ENCODE measurements around the gene MTMR12. TPM values are rescaled to one million over a fixed set of nuclear protein-coding genes. Genes with fewer than 3 reads are reported as not detected.
A peak's percentile ranks its signal among the peaks of the same experiment; 100 is the strongest.

MTMR12 gene
- total and polyA plus RNA-seq, 11 donors = 3.4 to 28.7 (median 19.4) TPM

- 47 to 58% (median 50%) methylated on average over 8 of the region's 8 CpGs for WGBS, 4 donors
- TF ChIP-seq POLR2A (IDR thresholded peaks at IDR 0.05) (no peak), CTCF (IDR thresholded peaks at IDR 0.05) (no peak)
- peak; percentile 43 to 59 (median 51) for ATAC-seq
- Histone ChIP-seq H3K9me3 (no peaks in the 10 kb centered on the region), H3K27ac (peak overlapping the region in 7 of 12 donors; percentile 6 to 72 (median 25)), H3K4me3 (no peak overlapping the region), H3K36me3 (peaks cover 0 to 75% (median 49%) of the 10 kb centered on the region in 9 donors), H3K4me1 (peaks cover 0 to 38% (median 22%) of the 10 kb centered on the region in 12 donors), H3K27me3 (no peaks in the 10 kb centered on the region)
- intact Hi-C loops (cut with DNase I) = loop anchor here (1.0 to 10.0 kb wide), 12 partner anchors 57 to 380 kb away; partner anchors contain the start of genes GOLPH3 (in 2 of the 10), MTMR12 (in 2 of the 10) and SUB1 (in 1 of the 10)
- peak in 1 of 5 donors; percentile 35 for DNase-seq
These were observed 80.8 kb downstream of the MTMR12 start for GRCh38 chr5:32231929-32232328.

DNA sequence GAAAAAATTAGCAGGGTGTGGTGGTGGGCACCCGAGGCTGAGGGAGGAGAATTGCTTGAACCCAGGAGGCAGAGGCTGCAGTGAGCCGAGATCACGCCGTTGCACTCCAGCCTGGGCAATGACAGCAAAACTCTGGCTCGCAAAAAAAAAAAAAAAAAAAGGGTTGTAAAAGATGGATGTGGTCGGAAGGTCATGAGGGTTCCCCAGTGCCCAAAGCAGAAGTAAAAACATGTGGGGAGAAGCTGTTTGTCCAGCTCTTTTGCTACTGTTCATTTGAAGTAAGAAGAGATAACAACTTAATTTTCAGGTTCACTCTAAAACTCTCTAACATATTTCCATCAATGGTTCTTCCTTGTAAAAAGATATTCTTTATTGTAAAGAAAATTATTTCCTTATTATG, 81.5 kb downstream of the MTMR12 start:
- TF ChIP-seq CTCF (IDR thresholded peaks at IDR 0.05) = no peak
- TF ChIP-seq POLR2A (IDR thresholded peaks at IDR 0.05) = no peak
- 78 to 87% (median 86%) methylated on average over 6 of the region's 6 CpGs for WGBS, 4 donors
- DNase-seq (no peak), ATAC-seq (no peak)
- intact Hi-C loops (cut with DNase I) = loop anchor here in 7 of 10 donors (5.0 to 10.0 kb wide), 7 partner anchors 59 to 381 kb away; partner anchors contain the start of genes MTMR12 (in 2 of the 7), GOLPH3 (in 1 of the 7) and SUB1 (in 1 of the 7)
- H3K27ac ChIP-seq = peak overlapping the region in 2 of 12 donors; percentile 34 to 72
- H3K36me3 ChIP-seq = peaks cover 0 to 74% (median 44%) of the 10 kb centered on the region in 9 donors
- no peaks in the 10 kb centered on the region for H3K9me3 ChIP-seq
- H3K4me3 ChIP-seq = no peak overlapping the region
- peaks cover 0 to 38% (median 22%) of the 10 kb centered on the region in 12 donors for H3K4me1 ChIP-seq
- no peaks in the 10 kb centered on the region for H3K27me3 ChIP-seq

DNA sequence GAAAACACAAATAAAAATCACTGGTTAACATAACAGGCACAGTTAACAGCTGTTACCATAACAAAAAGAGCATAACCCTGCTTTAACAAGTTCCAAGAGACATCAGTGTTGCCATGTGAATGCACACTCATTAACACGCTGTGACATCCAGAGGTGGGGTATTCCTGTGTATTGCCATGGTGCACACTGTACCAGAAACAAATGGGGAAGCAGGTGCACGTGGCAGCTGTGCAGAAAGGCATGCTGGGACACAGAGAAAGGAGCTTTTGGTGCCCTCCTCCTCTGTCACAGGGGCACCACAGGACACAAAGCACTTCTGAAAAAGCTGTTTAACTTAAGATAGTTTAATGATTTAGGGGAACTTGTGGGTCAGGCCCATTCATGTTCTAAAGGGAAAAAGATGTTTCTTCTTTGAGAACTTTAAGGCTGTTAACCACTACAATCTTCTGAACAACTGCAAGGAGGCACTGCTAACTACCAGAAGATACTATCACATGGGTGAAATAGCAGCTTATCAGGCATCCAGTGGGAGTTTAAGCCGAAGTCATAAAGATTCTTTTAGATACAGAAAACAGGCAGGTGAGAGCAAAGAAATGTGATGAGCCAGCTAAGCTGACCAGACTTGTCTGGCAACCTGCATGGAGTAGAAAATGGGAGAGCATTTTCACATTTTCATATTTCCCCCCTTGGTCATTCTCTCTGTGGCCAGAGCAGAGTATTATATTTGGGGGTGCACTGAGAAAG, 82.2 kb downstream of the MTMR12 start:
- peaks cover 0 to 67% (median 37%) of the 10 kb centered on the region in 9 donors for H3K36me3 ChIP-seq
- ATAC-seq (no peak), DNase-seq (no peak)
- no peaks in the 10 kb centered on the region for H3K9me3 ChIP-seq
- 62 to 71% (median 66%) methylated on average over 3 of the region's 3 CpGs for WGBS, 4 donors
- no peaks in the 10 kb centered on the region for H3K27me3 ChIP-seq
- no peak for TF ChIP-seq CTCF (IDR thresholded peaks at IDR 0.05)
- no peak for TF ChIP-seq POLR2A (IDR thresholded peaks at IDR 0.05)
- intact Hi-C loops (cut with DNase I) = loop anchor here in 7 of 10 donors (5.0 to 10.0 kb wide), 7 partner anchors 58 to 382 kb away; partner anchors contain the start of genes MTMR12 (in 2 of the 7), GOLPH3 (in 1 of the 7) and SUB1 (in 1 of the 7)
- peak overlapping the region in 2 of 12 donors; percentile 34 for H3K27ac ChIP-seq
- peaks cover 0 to 38% (median 23%) of the 10 kb centered on the region in 12 donors for H3K4me1 ChIP-seq
- H3K4me3 ChIP-seq = no peak overlapping the region

- Histone ChIP-seq H3K36me3 (peaks cover 0 to 57% (median 27%) of the 10 kb centered on the region in 9 donors), H3K27ac (no peak overlapping the region), H3K9me3 (no peaks in the 10 kb centered on the region), H3K4me3 (no peak overlapping the region), H3K4me1 (peaks cover 0 to 36% (median 29%) of the 10 kb centered on the region in 12 donors), H3K27me3 (no peaks in the 10 kb centered on the region)
- TF ChIP-seq CTCF (IDR thresholded peaks at IDR 0.05) (no peak), POLR2A (IDR thresholded peaks at IDR 0.05) (no peak)
- ATAC-seq = no peak
- WGBS, 4 donors = 92 to 96% (median 93%) methylated on average over 14 of the region's 14 CpGs
- intact Hi-C loops (cut with DNase I) = no loop called here
- DNase-seq = no peak
These were observed 83.2 kb downstream of the MTMR12 start for GRCh38 chr5:32229586-32229985.
